Thyroid gland (tissue), 4 donors: ENCODE results near the gene DIRAS1. TPM values are rescaled to one million over a fixed set of nuclear protein-coding genes. Genes with fewer than 3 reads are reported as not detected.

Source experiments
- DNase-seq, 2 donors: peaks; one replicate each; pipeline ENCODE4 v3.0.0-alpha.2; 2019
- H3K27ac ChIP-seq, 3 donors: fragments of 200-600 bp; sonication (generic); 1 replicate in 2 of 3; 2 replicates in 1 of 3; pipeline ENCODE4 v1.5.1; 2016 to 2019; ENCODE audit warnings: mild to moderate bottlenecking in 1 of 3, moderate library complexity in 1 of 3
- H3K27me3 ChIP-seq: fragments of 200-600 bp; sonication (generic); one replicate; pipeline ENCODE4 v1.5.1; 2019
- H3K36me3 ChIP-seq, 2 donors: fragments of 200-600 bp; sonication (generic); one replicate each; pipeline ENCODE4 v1.5.1; 2016 to 2019
- H3K4me1 ChIP-seq, 2 donors: fragments of 200-600 bp; sonication (generic); one replicate each; pipeline ENCODE4 v1.5.1; 2017 to 2019
- H3K4me3 ChIP-seq, 3 donors: fragments of 200-600 bp; sonication (generic); replicated peaks in 1 of 3; 1 replicate in 2 of 3; 2 replicates in 1 of 3; pipeline ENCODE4 v1.5.1; 2016; ENCODE audit warnings: mild to moderate bottlenecking in 1 of 3
- H3K9me3 ChIP-seq: fragments of 200-600 bp; sonication (generic); one replicate; pipeline ENCODE4 v1.5.1; 2017
- POLR2A ChIP-seq, 2 donors: fragments of 450-650 bp; IDR thresholded peaks; one replicate each; pipeline ENCODE4 v1.6.1; 2017; ENCODE audit warnings: antibody characterized with exemption in 2 of 2, mild to moderate bottlenecking in 2 of 2, moderate library complexity in 1 of 2
- WGBS, 2 donors: methylation state at CpG; one replicate each; pipeline ENCODE4 v1.1.5; 2017; 5-methylcytosine and 5-hydroxymethylcytosine counted together
- intact Hi-C: fragments of 100-400 bp; cut with DNase I; formaldehyde crosslinking; loops from one replicate; pipeline ENCODE4 v1.15.1; 2023
- total RNA-seq, 4 donors: library from RNA; depleted of rRNA; stranded (reverse); fragments of >200 nt; gene quantifications; one replicate each; pipeline ENCODE4 v1.2.3, GENCODE V29; 2016
- TF ChIP-seq, protein P1 (sequence below), 6 experiments: fragments of 200-600 bp in 3 of 6; fragments of 450-650 bp in 3 of 6; sonication (generic) in 3 of 6; IDR thresholded peaks; one replicate each; pipeline ENCODE4 v1.5.1; 2016 to 2019; ENCODE audit warnings: antibody characterized with exemption in 6 of 6, mild to moderate bottlenecking in 2 of 6, inconsistent platforms in 1 of 6, moderate library complexity in 1 of 6

DIRAS1 gene
- total RNA-seq, 4 donors from 2014 or later, result 0.27 to 0.67 (median 0.40) TPM

- Histone ChIP-seq H3K4me3 (no peak overlapping the region), H3K9me3 (no peaks in the 10 kb centered on the region), H3K27ac (no peak overlapping the region), H3K27me3 (no peaks in the 10 kb centered on the region), H3K36me3 (peaks cover 63 to 64% of the 10 kb centered on the region in 2 donors), H3K4me1 (no peaks in the 10 kb centered on the region)
- no peak for DNase-seq
- TF ChIP-seq, protein P1, sequence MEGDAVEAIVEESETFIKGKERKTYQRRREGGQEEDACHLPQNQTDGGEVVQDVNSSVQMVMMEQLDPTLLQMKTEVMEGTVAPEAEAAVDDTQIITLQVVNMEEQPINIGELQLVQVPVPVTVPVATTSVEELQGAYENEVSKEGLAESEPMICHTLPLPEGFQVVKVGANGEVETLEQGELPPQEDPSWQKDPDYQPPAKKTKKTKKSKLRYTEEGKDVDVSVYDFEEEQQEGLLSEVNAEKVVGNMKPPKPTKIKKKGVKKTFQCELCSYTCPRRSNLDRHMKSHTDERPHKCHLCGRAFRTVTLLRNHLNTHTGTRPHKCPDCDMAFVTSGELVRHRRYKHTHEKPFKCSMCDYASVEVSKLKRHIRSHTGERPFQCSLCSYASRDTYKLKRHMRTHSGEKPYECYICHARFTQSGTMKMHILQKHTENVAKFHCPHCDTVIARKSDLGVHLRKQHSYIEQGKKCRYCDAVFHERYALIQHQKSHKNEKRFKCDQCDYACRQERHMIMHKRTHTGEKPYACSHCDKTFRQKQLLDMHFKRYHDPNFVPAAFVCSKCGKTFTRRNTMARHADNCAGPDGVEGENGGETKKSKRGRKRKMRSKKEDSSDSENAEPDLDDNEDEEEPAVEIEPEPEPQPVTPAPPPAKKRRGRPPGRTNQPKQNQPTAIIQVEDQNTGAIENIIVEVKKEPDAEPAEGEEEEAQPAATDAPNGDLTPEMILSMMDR (IDR thresholded peaks at IDR 0.05), result no peak
- TF ChIP-seq POLR2A (IDR thresholded peaks at IDR 0.05), result no peak
- 97 to 98% methylated on average over 17 of the region's 17 CpGs for WGBS, 2 donors
- intact Hi-C loops, result loop anchor here (10.0 kb wide), 1 partner anchor 294 kb away; no protein-coding TSS in a partner anchor
Measured at GRCh38 chr19:2758601-2759313, 37.6 kb upstream of the DIRAS1 start.

DNA sequence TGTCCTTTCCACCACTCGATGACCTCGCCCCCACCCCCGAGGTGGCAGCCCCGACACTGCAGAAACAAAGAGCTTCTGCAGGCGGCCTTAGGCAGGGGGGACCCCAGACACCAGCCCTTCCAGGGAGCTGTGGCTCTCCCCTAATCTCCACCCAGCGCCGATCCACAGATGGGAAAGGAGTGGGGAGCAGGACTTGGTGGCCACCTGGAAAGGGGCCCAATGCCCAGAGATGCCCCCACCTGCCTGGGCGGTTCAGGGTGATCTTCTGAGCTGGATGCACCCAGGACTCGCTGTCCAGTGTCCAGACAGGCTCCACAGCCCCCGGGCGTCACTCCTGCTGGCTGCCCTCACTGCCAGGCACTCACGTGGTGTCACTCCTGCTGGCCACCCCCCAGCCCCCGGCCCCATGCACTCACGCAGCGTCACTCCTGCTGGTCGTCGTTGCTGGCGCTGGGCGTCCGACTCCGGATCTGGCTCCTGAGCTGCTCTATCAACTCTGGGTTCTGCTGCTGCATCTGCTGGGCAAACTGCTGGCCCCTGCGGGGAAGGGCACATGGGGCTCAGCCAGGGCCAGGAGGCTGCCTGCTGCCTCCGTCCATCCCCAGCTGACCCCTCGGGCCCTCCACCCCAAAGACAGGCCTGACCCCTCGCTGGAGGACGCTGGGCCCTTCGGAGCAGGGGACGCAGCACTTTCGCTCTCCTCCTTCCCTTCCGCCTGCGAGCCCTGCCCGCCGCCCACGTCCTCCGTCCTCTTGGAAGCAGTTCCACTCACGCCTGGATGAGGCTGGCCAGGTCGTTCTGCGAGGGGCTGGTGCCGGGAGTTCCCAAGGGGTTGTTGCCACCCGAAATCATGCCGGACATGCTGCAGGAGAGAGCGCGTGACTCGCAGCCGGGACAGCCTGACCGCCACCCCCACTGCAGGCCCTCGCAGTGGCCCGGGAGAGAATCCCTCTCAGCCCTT, 36.0 kb upstream of the DIRAS1 start:
- intact Hi-C loops, result loop anchor here (10.0 kb wide), 1 partner anchor 292 kb away; no protein-coding TSS in a partner anchor
- WGBS, 2 donors, result 96% methylated on average over 38 to 44 of the region's 48 CpGs
- Histone ChIP-seq H3K27ac (no peak overlapping the region), H3K27me3 (no peaks in the 10 kb centered on the region), H3K4me3 (no peak overlapping the region), H3K36me3 (peaks cover 50% of the 10 kb centered on the region in 2 donors), H3K9me3 (no peaks in the 10 kb centered on the region), H3K4me1 (no peaks in the 10 kb centered on the region)
- no peak for DNase-seq
- TF ChIP-seq POLR2A (IDR thresholded peaks at IDR 0.05), result no peak
- TF ChIP-seq, protein P1 (IDR thresholded peaks at IDR 0.05), result no peak

- no peak overlapping the region for H3K27ac ChIP-seq
- DNase-seq, result no peak
- H3K9me3 ChIP-seq, result no peaks in the 10 kb centered on the region
- TF ChIP-seq, protein P1 (IDR thresholded peaks at IDR 0.05), result no peak
- no peak for TF ChIP-seq POLR2A (IDR thresholded peaks at IDR 0.05)
- no peak overlapping the region for H3K4me3 ChIP-seq
- 88% methylated on average over 8 of the region's 8 CpGs for WGBS, 2 donors
- intact Hi-C loops, result loop anchor here (10.0 kb wide), 1 partner anchor 292 kb away; no protein-coding TSS in a partner anchor
- peaks cover 45 to 46% of the 10 kb centered on the region in 2 donors for H3K36me3 ChIP-seq
- H3K4me1 ChIP-seq, result no peaks in the 10 kb centered on the region
- no peaks in the 10 kb centered on the region for H3K27me3 ChIP-seq
Measured at GRCh38 chr19:2756477-2756876, 35.3 kb upstream of the DIRAS1 start.

- WGBS, 2 donors, result 87 to 94% methylated on average over 16 of the region's 16 CpGs
- H3K4me3 ChIP-seq, result no peak overlapping the region
- intact Hi-C loops, result loop anchor here (10.0 kb wide), 1 partner anchor 291 kb away; no protein-coding TSS in a partner anchor
- no peaks in the 10 kb centered on the region for H3K9me3 ChIP-seq
- no peak for DNase-seq
- H3K36me3 ChIP-seq, result peaks cover 40% of the 10 kb centered on the region in 2 donors
- H3K27me3 ChIP-seq, result no peaks in the 10 kb centered on the region
- no peaks in the 10 kb centered on the region for H3K4me1 ChIP-seq
- no peak for TF ChIP-seq POLR2A (IDR thresholded peaks at IDR 0.05)
- TF ChIP-seq, protein P1 (IDR thresholded peaks at IDR 0.05), result no peak
- H3K27ac ChIP-seq, result no peak overlapping the region
Measured at GRCh38 chr19:2755811-2756210, 34.6 kb upstream of the DIRAS1 start.
